GM21825 (cell line): ENCODE measurements around the gene TTC23.

Experiments used
- ATAC-seq: cut with Tn5 transposase; IDR thresholded peaks from one replicate; pipeline ENCODE4 v1.9.1; 2021; ENCODE audit warnings: mild to moderate bottlenecking, moderate library complexity; ENCODE audit not compliant: unreplicated experiment

Gene TTC23

DNA sequence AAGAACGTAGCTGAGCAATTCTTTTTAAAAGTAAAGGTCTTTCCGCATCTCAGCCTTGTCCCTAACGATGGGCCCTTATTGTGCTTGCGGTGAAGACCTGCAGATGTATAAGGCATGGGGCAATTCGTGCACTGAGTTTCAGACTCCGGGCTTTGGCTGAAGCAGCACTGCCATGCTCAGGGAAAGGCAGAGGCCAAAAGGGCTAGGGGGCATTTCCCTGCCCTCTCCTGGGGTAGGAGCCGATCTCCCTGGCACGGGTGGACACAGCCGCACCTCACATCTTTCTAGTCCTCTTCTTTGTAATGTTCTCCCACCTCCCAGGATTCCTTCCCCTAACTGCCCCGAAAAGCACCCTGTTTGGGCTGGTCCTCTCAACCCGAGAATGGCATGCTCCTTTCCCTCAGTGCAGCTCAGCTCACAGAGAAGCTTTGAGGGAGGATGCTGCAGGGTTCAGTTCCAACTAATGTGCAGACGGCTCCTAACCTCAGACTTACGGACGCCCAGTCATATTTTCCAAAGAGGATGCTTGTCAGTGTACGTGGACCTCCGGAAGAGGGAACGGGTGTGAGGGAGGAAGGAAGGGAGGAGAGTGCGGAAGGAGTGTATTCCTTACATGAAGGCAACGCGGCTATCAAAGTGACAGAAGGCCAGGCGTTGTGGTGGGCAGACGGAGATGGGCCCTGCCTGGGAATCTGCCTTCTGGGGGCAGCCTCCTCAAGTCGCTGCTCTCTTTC, 83.3 kb downstream of the TTC23 start:
- ATAC-seq: no peak

DNA sequence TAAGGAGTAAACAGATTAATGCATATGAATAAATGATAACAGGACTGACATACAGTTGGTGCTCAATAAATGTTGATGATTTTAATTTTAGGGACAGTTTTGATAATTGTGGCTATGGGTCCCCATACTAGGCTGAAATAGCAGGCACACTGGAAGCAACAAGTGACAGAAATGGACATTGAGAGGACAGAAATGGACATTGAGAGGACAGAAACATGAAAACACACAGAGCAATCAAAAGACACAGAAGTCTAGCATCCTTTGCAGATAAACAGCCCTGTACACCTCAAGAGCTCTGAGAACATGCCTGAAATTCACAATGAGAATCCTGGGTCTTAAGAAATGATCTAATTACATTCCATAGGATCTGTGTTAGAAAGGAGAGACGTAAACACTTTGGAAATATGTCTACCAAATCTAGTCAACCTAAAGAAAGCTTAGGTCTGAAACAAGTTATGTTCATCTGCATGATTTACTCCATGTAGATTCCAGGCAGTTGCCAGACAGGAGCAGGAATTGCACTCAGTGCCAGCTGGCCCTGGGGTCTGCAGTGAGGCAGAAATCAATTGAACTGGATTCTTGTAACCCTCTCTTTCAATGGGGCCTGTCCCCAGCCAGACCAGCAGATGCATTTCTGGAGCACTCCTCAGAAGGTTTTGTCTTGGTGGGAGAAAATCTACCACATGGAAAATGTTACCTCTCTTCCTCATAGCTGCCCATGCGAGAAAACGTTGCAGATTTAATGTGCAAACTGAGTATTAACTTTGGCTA, 84.2 kb downstream of the TTC23 start:
- ATAC-seq: no peak

DNA sequence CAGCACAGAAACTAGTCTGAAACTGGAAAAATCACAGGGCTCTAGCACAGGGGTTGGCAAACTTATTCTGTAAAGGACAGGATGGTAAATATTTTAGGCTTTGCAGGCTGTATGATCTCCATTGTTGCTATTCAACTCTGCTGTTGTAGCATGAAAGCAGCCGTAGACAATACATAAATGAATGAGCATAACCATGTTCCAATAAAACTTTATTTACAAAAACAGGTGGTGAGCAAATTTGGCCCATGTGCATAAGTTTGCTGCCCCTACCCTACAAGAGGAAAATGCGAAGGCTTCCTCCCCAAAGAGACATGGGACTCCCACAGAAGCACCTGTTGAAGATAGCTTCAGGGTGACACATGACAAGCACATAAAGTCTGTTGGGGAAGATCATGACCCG, 85.3 kb downstream of the TTC23 start:
- ATAC-seq: no peak

DNA sequence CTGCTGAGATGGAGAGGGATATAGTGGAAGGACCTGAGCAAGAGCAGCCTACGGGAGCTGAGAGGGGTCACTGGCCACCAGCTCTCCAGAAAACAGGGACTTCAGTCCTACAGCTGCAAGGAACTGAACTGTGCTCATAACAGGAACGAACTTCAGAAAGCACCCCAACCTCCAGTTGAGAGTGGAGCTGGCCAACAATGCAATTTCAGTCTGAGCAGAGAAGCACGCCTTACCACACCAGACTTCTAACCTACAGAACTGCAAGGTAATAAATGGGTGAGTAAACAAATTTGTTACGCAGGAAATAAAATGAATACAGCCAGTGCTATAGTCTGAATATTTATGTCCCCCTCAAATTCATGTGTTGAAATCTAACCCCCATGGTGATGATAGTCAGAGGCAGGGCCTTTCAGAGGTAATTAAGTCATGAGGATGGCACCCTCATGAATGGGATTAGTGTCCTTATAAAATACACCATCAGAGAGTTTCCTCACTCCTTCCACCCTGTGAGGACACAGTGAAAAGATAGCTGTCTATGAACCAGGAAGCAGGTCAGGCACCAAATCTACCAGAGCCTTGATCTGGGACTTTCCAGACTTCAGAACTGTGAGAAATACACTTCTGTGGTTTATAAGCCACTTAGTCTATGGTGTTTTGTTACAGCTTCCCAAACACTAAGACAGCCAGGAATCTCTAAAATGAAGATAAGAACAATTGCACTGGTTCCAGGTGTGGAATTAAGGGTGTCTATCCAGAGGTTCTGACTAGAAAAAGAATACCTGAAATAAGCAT, 85.9 kb downstream of the TTC23 start:
- ATAC-seq: no peak

DNA sequence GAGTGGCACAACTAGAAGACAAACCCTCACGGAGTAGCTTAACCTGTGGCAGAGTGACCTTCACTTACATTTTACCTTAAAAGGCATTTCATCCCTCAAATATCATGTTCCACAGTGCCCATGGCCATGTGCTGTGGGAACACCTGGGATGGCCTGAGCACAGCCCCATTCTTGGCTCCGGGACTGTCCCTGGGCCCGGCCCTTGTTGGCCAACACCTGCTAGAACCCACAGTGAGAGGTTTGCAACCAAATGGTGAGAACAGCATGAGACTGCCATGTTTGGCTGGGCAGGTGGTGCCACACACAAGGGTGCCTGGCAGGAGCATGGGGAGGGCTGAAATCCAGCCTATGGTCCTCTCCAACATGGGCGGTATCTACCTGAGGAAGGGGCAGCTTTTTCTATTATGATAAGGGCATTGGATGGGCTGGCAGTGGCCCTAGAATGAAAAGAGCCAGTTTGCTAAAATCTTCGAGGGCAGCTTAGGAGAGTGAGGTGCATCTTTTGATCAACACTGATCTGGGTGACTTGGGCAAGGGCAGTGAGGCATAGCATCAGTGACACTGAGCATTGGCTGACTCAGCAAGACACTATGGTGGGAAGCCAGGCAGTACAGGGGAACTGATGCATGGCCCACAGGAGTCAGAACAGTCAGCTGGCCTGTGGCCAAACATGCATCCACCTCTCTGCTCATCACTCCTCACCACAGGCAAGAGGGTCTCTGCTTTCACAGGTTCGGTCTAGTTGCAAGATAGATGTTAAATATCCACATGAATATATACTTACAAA, 90.6 kb downstream of the TTC23 start:
- ATAC-seq: no peak

DNA sequence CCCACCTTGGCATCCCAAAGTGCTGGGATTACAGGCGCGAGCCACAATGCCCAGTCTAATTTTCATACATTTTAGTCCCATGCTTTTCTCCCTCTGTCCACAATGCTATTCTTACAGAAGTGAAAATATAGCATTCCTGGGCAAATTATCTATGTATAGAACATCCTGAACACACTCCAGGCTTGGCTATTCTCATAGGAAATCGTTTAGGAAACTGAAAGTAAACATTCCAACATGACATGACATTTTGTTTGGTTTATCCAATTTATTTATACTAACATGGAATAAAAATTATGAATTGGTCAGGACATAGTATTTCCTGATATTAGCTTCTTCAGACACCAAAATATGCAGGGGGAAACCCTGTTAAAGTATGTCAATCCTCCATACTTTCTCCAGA, 91.9 kb downstream of the TTC23 start:
- ATAC-seq: no peak

DNA sequence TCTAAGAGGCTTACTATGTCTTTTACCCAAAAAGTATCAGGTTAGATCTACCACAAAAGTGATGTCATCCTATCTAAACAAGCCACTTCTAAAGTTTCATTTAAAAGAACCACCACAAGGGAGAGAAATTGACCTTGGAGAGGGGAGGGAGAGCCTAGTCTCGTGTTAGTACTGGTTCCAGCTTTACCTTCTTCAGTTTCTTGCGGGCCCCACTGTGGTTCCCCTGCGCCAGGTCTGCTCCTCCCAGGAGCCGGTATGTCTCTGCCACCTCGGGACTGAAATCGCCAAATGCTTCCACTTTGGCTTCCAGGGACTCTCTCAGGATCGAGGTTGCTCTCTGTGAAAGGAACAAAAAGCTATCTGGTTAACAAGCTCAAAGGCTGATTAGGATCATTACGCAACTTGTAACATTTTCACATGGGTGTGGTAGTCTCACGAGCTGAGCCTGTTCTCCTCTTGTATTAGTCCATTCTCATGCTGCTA, 93.4 kb downstream of the TTC23 start:
- no peak for ATAC-seq

DNA sequence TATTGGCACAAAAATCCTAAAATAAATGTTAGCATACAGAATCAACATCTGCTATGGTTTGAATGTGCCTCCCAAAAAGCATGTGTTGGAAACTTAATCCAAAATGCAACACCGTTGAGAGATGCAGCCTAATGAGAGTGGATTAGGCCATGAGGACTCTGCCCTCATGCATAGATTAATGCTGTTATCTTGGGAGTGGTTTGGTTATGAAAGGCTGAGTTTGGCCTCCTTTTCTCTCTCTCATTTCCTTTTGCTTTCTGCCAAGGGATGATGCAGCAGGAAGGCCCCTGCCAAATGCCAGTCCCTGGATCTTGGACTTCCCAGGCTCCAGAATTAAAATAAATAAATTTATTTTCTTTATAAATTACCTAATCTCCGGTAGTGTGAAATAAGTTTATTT, 95.1 kb downstream of the TTC23 start:
- ATAC-seq: no peak

DNA sequence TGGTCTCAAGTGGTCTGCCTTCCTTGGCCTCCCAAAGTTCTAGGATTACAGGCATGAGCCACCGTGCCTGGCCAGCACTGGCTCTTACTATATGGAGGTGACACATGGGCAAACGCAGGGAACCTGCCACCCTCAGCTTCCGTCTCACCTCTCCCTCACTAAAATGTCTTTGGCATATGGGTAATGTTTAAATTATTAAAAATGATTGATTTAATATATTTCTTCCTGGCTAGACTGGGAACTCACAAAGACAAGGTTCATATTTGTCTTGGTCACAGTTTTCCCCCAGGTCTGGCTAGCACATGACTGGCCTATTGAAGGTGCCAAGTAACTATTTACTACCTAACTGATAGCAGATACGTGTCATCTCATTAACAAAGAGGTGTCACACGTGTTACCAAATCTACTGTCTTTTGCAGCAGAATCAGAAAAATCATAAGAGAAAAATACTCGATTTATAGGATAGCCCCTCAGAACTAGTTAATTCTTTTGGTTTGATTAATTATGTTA, 96.3 kb downstream of the TTC23 start:
- ATAC-seq: no peak

DNA sequence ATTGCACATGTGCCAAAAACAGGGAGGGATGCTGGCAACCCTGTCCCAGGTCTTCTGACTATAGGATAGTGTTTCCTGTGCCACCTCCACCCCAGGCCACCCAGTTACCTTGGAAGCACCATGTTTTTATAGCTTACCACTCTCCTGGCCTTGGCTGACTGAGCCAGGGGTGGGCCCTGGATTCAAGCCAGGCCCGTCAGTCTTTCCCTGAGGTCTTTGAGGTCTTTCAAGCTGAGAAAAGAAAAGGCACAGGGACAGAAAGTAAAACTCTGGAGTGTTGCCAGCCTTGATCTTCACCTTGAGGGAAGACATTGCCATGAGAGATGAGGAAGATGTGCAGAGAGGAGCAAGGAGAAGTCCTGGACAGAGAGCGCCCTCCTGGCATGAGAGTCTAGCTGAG, 98.2 kb downstream of the TTC23 start:
- ATAC-seq: no peak

DNA sequence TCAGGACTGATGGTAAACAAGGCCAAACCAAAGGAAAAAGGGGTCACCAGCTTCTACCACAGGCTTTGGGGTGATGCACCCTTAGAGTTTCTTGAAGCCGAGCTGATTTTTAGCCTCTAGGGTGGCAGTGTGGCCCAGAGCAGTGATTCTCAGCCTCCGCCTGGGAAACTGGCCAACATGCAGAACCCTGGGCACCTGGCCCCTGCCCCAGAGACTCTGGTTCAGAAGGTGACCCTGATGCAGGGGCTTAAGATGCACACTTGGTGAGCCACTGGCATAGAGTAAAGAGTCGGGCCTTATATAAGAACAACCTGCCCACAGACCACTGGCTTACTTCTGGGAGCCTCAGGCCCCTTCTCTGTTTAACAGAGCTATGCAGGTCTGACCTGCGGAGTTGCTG, 100.0 kb downstream of the TTC23 start:
- ATAC-seq: no peak

DNA sequence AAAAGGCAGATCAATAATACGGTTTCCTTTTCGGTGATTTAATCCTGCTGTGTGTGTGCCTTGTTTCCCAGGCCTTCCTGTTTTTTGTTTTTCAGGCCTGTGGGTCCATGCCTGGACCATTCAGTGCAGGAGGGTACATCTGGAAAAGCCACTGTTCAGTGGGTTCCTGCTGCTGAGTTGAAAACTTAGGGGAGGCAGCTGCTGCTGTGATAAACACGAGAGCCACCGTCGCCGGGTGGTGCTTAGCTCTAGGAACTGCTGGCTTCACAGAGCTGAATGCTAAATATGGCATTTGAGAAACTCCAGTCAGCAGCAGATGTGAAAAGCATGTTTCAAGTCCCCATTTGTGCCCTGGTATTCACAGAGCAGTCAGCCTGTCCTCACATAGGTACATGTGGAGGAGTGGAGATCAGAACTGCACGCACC, 100.5 kb downstream of the TTC23 start:
- no peak for ATAC-seq

DNA sequence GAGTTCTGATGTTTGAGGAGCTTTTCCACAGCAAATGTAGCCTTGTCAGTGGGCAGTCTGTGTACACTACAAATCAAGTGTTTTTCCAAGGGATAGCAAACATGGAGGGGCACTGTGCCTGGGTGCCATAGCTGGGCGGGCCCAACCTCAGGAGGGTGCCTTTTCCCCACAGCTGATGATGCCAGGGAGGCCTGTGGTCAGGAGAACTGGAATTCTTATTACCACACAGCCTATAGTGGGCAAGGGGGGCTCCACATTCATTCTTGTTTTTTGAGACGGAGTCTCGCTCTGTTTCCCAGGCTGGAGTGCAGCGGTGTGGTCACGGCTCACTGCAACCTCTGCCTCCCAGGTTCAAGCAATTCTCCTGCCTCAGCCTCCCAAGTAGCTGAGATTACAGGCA, 102.7 kb downstream of the TTC23 start:
- no peak for ATAC-seq

DNA sequence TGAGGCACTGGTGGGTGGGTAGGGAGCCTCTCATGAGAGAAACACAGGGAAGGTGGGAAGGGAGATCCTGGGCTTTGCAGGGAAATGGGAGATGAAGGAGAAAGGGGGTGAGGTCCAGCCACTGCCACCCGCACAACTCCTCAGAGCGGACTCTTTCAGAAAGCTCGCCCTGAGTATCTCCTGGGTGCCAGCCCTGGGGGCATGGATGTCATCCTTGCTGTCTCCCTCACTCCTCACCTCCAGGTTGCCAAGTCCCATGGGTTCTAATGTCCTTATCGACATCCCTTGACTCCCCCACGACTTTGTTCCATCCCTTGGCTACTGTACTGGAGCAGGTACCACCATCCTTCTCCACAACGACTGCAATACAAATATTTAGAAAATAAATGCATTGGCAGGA, 103.6 kb downstream of the TTC23 start:
- no peak for ATAC-seq

DNA sequence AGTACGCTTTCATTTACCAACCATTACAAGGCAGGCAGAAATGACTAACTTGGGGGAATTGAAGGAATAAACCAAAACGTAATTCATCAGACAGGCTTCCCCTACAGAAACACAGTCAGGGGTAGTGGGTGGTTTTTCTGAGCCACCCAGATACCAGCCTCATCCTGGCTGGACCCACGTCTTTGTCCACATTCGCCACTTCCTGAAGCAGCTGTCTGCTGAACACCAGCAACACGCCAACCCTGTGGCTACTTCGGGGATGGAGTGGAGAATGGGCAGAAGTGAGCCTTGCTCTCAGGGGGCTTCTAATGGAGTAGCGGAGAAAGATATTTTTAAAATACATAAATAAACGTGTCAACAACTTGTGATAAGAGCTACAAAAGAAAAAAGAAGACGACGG, 104.4 kb downstream of the TTC23 start:
- no peak for ATAC-seq

DNA sequence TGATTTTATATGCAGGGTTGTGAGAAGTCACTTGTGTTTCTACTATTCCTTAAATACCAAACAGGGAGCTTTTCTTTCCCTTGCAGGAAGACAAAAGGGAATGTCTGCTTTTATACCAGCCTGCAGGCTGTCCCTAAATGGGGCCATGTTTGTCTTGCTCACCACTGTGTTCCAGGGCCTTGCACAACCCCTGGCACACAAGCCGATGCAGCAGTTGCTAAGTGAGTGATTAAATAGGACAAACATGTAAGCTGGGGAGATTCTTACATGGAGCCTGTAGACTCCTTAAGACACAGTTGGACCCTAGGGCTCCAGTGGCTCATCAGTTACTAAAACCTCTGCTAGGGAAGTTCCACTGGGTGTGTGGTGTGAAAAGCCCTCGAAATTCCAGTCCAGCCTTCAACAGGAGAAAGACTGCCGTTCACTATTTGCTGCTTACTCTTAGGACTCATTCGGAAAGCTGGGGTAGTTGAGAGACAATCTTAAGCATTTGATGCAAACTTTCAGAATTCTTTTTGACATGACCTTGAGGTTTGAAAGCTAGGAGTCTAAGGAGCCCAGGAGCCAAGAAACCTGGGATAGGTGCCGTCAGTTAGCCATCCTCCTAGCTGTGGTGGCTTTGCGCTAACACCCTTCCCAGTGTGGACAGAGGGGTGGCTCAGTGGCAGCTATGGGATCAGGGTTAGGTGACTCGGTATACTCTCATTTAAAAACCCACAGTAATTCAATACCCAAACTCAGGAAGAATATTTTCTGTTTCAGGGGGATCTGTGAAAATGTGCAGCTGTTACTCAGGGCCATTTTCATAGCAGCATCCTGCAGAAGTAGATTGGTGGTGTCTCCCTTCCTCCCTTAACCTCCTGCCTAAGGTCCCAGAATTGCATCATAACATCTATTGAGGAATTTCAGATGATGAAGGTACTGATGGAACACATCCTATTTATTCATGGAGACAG, 105.4 kb downstream of the TTC23 start:
- ATAC-seq: no peak

DNA sequence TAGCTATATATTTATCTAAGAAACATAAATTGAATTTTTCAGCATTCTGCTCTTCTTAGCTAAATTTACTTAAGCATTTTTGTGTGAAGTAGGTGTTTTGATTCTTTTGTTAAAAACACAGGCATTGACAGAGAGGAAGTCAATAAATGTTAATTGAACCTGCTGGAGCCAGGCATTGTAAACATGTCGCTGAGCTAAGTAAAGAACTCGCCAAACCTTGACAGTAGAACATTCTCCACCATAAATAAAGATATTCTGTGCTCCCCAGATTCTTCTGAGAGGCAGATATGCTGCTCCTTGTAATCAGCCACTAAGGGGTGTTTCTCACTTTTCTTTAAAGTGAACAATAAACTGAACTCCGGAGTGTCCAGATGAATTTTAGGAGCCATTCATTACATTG, 106.1 kb downstream of the TTC23 start:
- no peak for ATAC-seq

DNA sequence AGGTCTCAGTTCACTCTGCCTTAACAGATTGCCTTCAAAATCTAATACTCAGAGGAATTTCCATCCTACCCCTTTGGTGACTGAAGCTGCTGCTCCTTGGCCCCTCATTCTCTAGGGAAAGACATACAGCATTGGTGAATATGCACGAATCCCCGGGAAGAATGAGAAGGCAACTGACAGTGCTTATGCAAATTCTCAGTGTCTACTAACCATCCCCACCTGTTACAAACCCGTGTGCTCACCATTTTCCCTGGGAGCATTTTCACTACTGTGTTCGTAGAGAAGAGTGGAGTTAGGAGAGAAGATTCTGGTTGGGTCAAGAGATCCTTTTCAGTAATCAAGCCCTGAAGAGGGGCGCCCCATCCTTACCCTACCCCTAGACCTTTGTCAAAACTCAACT, 106.8 kb downstream of the TTC23 start:
- no peak for ATAC-seq

DNA sequence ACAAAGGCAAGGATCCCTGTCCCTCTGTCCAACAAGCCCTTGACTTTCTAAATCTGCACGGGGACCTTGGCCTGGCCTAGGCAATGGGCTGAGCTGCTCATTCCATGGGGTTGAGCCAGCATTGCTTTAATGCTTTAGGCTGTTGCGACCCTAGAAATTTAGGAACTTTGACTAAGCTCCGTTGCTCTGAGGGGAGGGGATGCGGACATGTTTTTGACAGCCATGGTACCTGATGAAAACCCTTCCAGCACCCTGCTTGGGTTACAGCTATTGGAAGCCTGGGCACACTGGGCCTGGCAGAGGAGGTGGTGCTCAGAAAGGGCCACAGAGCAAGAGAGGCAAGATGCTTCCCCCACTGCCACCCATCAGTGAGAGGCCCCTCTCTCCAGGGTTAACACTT, 107.4 kb downstream of the TTC23 start:
- ATAC-seq: no peak

DNA sequence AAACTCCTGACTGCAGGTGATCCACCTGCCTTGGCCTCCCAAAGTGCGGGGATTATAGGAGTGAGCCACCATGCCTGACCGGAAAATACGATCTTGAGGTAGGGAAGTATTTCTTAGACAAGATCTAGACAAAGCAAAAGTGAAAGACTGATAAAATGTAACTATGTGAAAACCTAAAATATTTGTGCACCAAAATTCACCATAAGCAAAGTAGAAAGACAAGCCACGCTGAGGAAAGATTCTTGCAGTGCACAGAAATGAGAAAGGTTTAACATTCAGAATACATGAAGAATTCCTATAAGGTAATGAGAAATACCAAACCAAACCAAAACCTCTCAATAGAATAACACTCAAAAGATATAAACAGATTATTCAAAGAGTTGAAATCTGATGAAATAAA, 108.8 kb downstream of the TTC23 start:
- no peak for ATAC-seq
